Stomach (tissue), 4 donors: ENCODE measurements around the gene ZNF629.
A peak's percentile ranks its signal among the peaks of the same experiment; 100 is the strongest.

Source experiments
- CTCF ChIP-seq, 7 experiments: fragments of 450-650 bp in 4 of 7; fragments of 200-600 bp in 3 of 7; sonication (generic) in 3 of 7; IDR thresholded peaks; one replicate each; pipeline ENCODE4 v1.5.1; 2016 to 2019; ENCODE audit warnings: antibody characterized with exemption in 7 of 7, control low read depth in 2 of 7, mild to moderate bottlenecking in 1 of 7
- POLR2A ChIP-seq, 4 donors: fragments of 450-650 bp; IDR thresholded peaks; one replicate each; pipeline ENCODE4 v1.6.1; 2016; ENCODE audit warnings: antibody characterized with exemption in 4 of 4, control low read depth in 2 of 4, mild to moderate bottlenecking in 1 of 4, moderate library complexity in 1 of 4

DNA sequence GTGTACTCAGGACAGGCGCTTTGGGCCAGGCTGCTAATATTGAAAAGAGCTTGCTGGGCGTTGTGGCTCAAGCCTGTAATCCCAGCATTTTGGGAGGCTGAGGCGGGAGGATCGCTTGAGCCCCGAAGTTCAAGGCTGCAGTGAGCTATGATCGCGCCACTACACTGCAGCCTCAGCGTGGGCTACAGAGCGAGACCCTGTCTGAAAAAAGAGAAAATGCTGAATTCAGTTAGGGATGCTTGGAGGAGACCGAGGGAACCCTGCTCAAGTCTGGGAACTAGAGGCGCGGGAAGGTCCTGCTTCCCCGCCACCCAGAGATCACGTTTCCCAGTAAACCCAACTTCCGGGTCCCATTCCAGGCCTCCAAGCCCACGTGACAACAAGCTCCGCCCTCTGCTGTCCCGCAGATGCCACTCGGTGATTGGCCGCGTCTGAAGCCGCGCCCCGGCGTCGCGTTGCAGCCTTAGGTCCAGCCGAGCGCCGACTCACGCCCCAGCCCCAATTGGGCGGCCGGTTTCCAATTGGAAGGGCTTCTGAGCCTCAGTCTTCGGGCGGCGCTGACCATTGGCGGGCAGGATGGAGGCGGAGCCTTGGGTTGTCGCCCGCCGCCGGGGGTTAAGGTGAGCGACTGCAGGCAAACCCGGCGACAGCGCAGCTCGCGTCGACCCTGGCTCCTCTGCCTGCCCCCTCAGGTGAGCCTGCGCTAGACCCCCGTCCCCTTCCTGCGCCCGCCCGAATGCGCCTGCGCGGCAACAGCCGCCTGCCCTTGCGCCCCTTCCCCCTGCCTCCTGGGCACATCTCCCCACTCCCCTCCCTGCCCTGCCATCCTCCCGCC lies 39.0 kb downstream of the ZNF629 start, which contains the start of gene PHKG2:
- TF ChIP-seq CTCF (IDR thresholded peaks at IDR 0.05) (peak in 1 of 7 experiments; percentile 18), POLR2A (IDR thresholded peaks at IDR 0.05) (peak in 1 of 4 donors; percentile 34)
